Measurements from ENCODE around the gene PCBP3. TPM values are rescaled to one million over a fixed set of nuclear protein-coding genes. Genes with fewer than 3 reads are reported as not detected.
"Not testable (repeated sequence)": the region's sequence is repeated elsewhere in the genome, so short reads cannot be mapped to it uniquely, and the experiment has no call there.

PCBP3 gene
- total RNA-seq, 1 donor from 2014 or later: not detected

- DNase-seq: no peak
- H3K4me3 Mint-ChIP-seq: no peak overlapping the region
- ChIA-PET POLR2A (no interaction called here), CTCF (no interaction called here)
- H3K36me3 Mint-ChIP-seq (ENCODE audit: low read depth): no peaks in the 10 kb centered on the region
- H3K4me1 Mint-ChIP-seq: no peaks in the 10 kb centered on the region
- intact Hi-C loops (cut with micrococcal nuclease): no loop called here
- no peak overlapping the region for H3K27ac Mint-ChIP-seq
- H3K27me3 Mint-ChIP-seq: peaks cover 35% of the 10 kb centered on the region
- TF ChIP-seq, protein P1, sequence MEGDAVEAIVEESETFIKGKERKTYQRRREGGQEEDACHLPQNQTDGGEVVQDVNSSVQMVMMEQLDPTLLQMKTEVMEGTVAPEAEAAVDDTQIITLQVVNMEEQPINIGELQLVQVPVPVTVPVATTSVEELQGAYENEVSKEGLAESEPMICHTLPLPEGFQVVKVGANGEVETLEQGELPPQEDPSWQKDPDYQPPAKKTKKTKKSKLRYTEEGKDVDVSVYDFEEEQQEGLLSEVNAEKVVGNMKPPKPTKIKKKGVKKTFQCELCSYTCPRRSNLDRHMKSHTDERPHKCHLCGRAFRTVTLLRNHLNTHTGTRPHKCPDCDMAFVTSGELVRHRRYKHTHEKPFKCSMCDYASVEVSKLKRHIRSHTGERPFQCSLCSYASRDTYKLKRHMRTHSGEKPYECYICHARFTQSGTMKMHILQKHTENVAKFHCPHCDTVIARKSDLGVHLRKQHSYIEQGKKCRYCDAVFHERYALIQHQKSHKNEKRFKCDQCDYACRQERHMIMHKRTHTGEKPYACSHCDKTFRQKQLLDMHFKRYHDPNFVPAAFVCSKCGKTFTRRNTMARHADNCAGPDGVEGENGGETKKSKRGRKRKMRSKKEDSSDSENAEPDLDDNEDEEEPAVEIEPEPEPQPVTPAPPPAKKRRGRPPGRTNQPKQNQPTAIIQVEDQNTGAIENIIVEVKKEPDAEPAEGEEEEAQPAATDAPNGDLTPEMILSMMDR (IDR thresholded peaks at IDR 0.05): no peak
- peaks cover 19% of the 10 kb centered on the region for H3K9me3 Mint-ChIP-seq
- no peak for ATAC-seq (ENCODE audit: low read depth)
These were observed 316.4 kb downstream of the PCBP3 start for GRCh38 chr21:45959779-45960390.

GRCh38 chr21:45961408-45961807, 317.9 kb downstream of the PCBP3 start:
- CTCF ChIA-PET; ATAC-seq (ENCODE audit: low read depth); intact Hi-C loops (cut with micrococcal nuclease); POLR2A ChIA-PET; H3K4me1 Mint-ChIP-seq; H3K4me3 Mint-ChIP-seq; H3K27ac Mint-ChIP-seq; DNase-seq; H3K36me3 Mint-ChIP-seq (ENCODE audit: low read depth): not testable (repeated sequence)
- H3K27me3 Mint-ChIP-seq: peaks cover 34% of the 10 kb centered on the region
- H3K9me3 Mint-ChIP-seq: peaks cover 22% of the 10 kb centered on the region

DNA sequence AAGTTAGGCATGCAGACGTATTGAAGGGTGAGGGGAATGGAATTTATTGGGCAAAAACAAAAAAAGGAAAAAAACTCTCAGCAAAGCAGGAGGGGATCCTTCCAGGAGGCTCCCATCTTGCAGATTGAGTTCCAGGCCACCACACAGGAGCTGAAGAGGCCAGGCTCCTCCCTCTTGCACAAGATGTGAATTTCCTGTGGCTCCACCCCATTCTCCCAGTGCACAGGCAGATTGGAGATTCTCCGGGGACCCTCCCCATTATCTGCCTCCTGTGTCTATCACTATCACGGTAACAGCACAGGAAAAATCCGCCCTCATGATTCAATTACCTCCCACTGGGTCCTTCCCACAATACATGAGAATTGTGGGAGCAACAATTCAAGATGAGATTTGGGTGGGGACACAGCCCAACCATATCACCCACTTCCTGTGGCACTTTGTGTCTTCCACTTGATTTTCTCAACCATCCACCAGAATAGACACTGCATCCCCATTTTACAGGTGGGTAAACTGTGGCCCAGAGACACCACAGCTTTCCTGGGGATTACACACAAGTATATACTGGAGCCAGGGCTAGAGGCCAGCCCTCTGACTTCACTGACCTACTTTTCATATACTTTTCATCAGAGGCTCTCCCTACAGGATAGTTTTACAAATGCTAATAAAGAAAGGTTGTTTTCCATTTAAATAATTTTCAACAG, 319.2 kb downstream of the PCBP3 start:
- ChIA-PET CTCF (no interaction called here), POLR2A (no interaction called here)

GRCh38 chr21:45963232-45963570, 319.7 kb downstream of the PCBP3 start:
- no peaks in the 10 kb centered on the region for H3K36me3 Mint-ChIP-seq (ENCODE audit: low read depth)
- DNase-seq (no peak), ATAC-seq (ENCODE audit: low read depth) (no peak)
- H3K4me3 Mint-ChIP-seq: no peak overlapping the region
- TF ChIP-seq, protein P1 (IDR thresholded peaks at IDR 0.05): no peak
- H3K4me1 Mint-ChIP-seq: no peaks in the 10 kb centered on the region
- H3K9me3 Mint-ChIP-seq: peaks cover 22% of the 10 kb centered on the region
- ChIA-PET CTCF (no interaction called here), POLR2A (no interaction called here)
- no peak overlapping the region for H3K27ac Mint-ChIP-seq
- H3K27me3 Mint-ChIP-seq: peaks cover 29% of the 10 kb centered on the region
- intact Hi-C loops (cut with micrococcal nuclease): no loop called here

More for the DNA sequence above, 319.2 kb downstream of the PCBP3 start:
- Mint-ChIP-seq H3K9me3 (peaks cover 22% of the 10 kb centered on the region), H3K36me3 (ENCODE audit: low read depth) (no peaks in the 10 kb centered on the region), H3K4me3 (no peak overlapping the region), H3K4me1 (no peaks in the 10 kb centered on the region), H3K27me3 (peaks cover 33% of the 10 kb centered on the region), H3K27ac (no peak overlapping the region)
- intact Hi-C loops (cut with micrococcal nuclease): no loop called here
- ATAC-seq (ENCODE audit: low read depth): no peak
- DNase-seq: no peak
- TF ChIP-seq, protein P1 (IDR thresholded peaks at IDR 0.05): no peak

DNA sequence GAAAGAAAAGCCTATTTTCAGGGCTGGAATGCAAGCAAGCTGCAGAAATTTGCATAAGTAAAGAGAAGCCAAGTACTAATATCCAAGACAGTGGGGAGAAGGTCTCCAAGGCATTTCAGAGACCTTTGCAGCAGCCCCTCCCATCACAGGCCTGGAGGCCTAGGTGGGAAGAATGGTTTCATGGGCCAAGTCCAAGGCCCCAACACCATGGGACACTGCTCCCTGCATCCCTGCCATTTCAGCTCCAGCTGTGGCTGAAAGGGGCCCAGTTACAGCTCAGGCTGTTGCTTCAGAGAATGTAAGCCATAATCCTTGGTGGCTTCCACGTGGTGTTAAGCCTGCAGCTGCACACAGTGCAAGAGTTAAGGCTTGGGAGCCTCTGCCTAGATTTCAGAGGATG, 321.1 kb downstream of the PCBP3 start:
- ChIA-PET CTCF (no interaction called here), POLR2A (no interaction called here)
- Mint-ChIP-seq H3K9me3 (peaks cover 22% of the 10 kb centered on the region), H3K36me3 (ENCODE audit: low read depth) (no peaks in the 10 kb centered on the region), H3K4me3 (no peak overlapping the region), H3K27me3 (peaks cover 20% of the 10 kb centered on the region), H3K27ac (no peak overlapping the region), H3K4me1 (no peaks in the 10 kb centered on the region)
- intact Hi-C loops (cut with micrococcal nuclease): no loop called here
- DNase-seq (no peak), ATAC-seq (ENCODE audit: low read depth) (no peak)
- TF ChIP-seq, protein P1 (IDR thresholded peaks at IDR 0.05): no peak
